AG08395 (cell line): ENCODE data around the gene FSCB.
"Not testable (repeated sequence)": the region's sequence is repeated elsewhere in the genome, so short reads cannot be mapped to it uniquely, and the experiment has no call there.

Experiments
- DNase-seq: peaks from one replicate; pipeline ENCODE4 v3.0.0; 2012; ENCODE audit warnings: mixed read lengths, low spot score

The FSCB gene, protein sequence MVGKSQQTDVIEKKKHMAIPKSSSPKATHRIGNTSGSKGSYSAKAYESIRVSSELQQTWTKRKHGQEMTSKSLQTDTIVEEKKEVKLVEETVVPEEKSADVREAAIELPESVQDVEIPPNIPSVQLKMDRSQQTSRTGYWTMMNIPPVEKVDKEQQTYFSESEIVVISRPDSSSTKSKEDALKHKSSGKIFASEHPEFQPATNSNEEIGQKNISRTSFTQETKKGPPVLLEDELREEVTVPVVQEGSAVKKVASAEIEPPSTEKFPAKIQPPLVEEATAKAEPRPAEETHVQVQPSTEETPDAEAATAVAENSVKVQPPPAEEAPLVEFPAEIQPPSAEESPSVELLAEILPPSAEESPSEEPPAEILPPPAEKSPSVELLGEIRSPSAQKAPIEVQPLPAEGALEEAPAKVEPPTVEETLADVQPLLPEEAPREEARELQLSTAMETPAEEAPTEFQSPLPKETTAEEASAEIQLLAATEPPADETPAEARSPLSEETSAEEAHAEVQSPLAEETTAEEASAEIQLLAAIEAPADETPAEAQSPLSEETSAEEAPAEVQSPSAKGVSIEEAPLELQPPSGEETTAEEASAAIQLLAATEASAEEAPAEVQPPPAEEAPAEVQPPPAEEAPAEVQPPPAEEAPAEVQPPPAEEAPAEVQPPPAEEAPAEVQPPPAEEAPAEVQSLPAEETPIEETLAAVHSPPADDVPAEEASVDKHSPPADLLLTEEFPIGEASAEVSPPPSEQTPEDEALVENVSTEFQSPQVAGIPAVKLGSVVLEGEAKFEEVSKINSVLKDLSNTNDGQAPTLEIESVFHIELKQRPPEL

DNA sequence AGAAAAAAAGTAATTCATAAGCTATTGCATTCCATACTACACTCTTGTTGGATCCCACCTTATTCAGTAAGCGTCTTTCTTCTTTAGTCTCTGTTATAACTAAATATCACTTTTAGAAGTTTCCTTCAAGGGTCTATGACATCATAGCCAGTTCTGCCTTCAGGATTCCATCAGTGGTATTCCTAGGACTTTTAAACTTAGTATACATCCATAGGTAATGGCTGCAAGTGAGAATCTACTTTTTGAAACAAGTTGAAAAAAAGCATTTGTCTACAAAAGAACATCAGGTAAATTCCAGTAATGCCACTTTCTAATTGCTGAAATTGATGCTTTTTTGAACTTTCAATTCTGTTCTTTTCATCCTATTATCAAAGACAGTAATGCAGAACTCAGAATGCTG lies at the start of gene FSCB:
Gene FSCB (minus strand): TSS at position 101 of the 400 bp plus-strand sequence. CDS start 296 bp downstream, outside the sequence.
- DNase-seq = no peak

- DNase-seq = no peak
Observed at GRCh38 chr14:44531658-44532057, 24.6 kb upstream of the FSCB start.

DNA sequence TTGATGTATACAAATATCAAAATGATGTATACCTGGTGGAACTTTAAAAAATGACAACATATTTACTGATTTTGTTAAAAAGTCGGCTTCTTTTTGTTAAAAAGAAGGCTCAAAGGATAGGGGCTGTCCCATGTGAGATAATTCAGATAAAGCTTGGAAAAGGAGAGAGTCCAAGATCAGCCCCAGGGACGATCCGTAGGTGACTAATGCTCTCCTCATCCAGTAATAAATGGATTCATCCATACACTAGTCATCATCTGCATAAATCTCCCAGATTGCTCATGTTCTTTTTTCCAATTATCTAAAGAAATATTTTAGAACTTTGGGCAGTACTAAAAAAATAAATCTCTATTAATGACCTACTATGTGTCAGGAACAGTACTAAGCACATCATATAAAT lies 23.4 kb upstream of the FSCB start:
- no peak for DNase-seq

- no peak for DNase-seq
Observed at GRCh38 chr14:44529026-44529425, 21.9 kb upstream of the FSCB start.

- no peak for DNase-seq
Observed at GRCh38 chr14:44528180-44528579, 21.1 kb upstream of the FSCB start.

DNA sequence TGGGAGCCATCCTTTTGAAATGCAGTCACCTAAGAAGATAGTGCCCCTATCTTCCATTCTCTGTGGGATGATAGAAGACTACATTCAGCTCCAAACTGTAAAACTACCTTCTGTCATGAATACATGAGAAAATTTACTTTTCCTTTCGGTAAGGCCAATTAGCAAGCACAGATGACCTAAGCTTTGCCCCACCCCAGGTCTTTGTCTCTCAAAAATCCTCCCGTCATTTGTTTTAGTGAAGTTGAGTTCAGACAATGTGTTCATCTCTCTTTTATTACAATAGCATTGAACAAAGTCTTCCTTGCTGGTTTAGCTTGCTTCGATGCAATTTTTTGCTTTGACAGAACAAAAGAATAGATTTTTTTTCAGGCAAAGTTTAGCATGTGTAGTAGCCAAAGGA lies 18.2 kb upstream of the FSCB start:
- DNase-seq = no peak

- not testable (repeated sequence) for DNase-seq
Observed at GRCh38 chr14:44515668-44516067, 8.6 kb upstream of the FSCB start.

DNA sequence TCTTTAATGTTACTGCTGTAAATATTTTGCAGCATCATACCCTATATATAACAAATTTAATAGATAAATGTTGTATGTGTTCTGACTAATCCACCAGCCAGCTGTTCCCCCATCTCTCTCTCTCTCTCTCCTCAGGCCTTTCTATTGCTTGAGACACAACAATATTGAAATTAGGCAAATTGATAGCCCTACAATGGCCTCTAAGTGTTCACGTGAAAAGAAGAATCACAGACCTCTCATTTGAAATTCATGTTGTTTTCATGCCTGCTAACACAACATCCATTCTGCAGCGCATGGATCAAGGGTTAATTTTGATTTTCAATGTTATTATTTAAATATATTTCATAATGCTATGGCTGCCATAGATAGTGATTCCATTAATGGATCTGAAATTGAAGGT lies 1.8 kb upstream of the FSCB start:
- DNase-seq = no peak

- DNase-seq = no peak
Observed at GRCh38 chr14:44505588-44505987, 1.5 kb downstream of the FSCB start.

GRCh38 chr14:44497148-44497547 lies 9.9 kb downstream of the FSCB start:
- no peak for DNase-seq

GRCh38 chr14:44494137-44494536 lies 12.9 kb downstream of the FSCB start:
- no peak for DNase-seq

- no peak for DNase-seq
Observed at GRCh38 chr14:44490966-44491365, 16.1 kb downstream of the FSCB start.

DNA sequence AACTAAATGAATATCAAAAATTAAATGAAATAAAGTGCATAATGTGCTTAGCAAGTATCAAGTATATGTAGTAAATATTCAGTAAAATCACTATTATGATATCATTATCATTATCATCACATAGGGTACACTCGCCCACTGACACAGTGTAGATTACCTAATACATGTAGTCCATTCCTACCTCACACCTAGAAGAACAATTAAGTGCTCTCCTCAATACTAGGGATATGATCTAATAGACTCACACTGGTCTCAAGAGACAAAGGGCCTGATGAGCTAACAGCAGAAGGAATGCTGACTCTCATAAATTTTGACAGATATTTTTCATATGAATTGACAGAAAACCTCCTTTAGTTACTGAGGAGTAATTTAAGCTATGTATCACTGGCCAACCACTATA lies 29.1 kb downstream of the FSCB start:
- no peak for DNase-seq

- DNase-seq = no peak
Observed at GRCh38 chr14:44468771-44469170, 38.3 kb downstream of the FSCB start.

GRCh38 chr14:44463356-44464004 lies 43.6 kb downstream of the FSCB start:
- DNase-seq = no peak

GRCh38 chr14:44462381-44462780 lies 44.7 kb downstream of the FSCB start:
- DNase-seq = no peak

DNA sequence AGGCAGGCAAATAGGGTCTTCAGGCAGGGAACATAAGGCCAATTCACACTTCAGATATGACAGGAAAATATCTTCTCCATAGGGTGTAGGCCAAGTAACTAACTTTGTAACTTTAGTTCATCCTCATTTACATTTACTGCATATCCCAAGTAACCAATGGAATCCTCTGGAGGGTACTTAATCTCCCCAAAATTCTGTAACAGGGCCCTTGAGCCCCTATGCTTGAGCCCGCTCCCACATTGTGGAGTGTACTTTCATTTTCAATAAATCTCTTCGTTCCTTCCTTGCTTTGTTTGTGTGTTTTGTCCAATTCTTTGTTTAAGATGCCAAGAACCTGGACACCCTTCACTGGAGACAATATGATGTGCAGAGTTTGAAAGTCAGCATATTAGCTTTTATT lies 45.3 kb downstream of the FSCB start:
- no peak for DNase-seq
